Peyer's patch (tissue), 4 donors: ENCODE data around the gene MEX3B.
"Not testable (repeated sequence)": the region's sequence is repeated elsewhere in the genome, so short reads cannot be mapped to it uniquely, and the experiment has no call there.

Experiments
- POLR2A ChIP-seq, 2 donors: fragments of 450-650 bp; IDR thresholded peaks; one replicate each; pipeline ENCODE4 v1.5.1; 2017; ENCODE audit warnings: antibody characterized with exemption in 2 of 2, mild to moderate bottlenecking in 2 of 2, moderate library complexity in 2 of 2
- TF ChIP-seq, protein P1 (sequence below), 6 experiments: fragments of 450-650 bp in 4 of 6; fragments of 200-600 bp in 2 of 6; sonication (generic) in 1 of 6; IDR thresholded peaks; one replicate each; pipeline ENCODE4 v1.5.1; 2017 to 2019; ENCODE audit warnings: antibody characterized with exemption in 6 of 6, mild to moderate bottlenecking in 3 of 6, moderate library complexity in 1 of 6

GRCh38 chr15:81995081-81995480, 50.7 kb downstream of the MEX3B start:
- TF ChIP-seq, protein P1, sequence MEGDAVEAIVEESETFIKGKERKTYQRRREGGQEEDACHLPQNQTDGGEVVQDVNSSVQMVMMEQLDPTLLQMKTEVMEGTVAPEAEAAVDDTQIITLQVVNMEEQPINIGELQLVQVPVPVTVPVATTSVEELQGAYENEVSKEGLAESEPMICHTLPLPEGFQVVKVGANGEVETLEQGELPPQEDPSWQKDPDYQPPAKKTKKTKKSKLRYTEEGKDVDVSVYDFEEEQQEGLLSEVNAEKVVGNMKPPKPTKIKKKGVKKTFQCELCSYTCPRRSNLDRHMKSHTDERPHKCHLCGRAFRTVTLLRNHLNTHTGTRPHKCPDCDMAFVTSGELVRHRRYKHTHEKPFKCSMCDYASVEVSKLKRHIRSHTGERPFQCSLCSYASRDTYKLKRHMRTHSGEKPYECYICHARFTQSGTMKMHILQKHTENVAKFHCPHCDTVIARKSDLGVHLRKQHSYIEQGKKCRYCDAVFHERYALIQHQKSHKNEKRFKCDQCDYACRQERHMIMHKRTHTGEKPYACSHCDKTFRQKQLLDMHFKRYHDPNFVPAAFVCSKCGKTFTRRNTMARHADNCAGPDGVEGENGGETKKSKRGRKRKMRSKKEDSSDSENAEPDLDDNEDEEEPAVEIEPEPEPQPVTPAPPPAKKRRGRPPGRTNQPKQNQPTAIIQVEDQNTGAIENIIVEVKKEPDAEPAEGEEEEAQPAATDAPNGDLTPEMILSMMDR (IDR thresholded peaks at IDR 0.05): not testable (repeated sequence)
- TF ChIP-seq POLR2A (IDR thresholded peaks at IDR 0.05): not testable (repeated sequence)
